ENCODE measurements around the gene KLHL30.

KLHL30 gene

DNA sequence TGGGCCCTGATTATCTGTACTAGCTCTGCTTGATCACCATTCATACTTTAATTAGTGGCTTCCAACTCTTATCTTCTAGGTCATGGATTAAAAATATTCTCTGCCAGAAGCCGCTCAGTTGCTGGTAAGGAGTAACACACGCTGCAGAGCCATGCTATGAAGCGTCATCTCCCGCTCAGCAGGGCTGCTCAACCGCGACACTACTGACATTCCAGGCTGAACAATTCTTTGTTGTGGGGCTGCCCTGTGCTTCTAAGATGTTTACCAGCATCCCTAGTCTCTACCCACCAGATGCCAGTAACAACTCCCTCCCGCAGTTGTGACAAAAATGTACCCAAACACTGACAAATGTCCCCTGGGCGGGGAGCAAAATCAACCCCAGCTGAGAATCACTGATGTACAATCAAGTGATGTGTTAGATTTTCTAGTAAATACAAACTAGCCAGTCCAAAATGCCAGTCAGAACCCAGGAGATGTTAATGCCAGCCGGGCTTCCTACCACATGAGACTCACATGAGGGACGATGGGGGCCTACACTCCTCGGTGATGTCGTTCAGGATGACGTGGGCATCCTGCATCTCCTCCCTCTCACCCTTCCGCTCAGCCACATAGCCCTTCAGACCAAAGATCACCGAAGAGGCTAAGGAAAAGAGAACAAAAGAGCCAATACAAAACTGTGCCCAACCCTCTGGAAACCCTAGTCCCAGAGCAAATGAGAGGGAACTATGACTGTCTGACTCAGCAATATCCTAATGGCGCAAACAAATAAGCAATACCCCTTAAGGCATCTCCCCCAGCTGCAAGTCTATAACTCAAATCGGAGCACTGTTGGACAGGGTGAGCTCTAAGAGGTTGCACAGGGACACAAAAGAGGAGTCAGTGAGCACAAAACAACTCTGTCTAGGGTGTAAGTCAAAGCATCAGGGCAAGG is 49.4 kb downstream of the KLHL30 start:
- TF ChIP-seq GATA1 (IDR thresholded peaks at IDR 0.05; ENCODE audit: low read depth, low read length): no peak
- no peak for DNase-seq

DNA sequence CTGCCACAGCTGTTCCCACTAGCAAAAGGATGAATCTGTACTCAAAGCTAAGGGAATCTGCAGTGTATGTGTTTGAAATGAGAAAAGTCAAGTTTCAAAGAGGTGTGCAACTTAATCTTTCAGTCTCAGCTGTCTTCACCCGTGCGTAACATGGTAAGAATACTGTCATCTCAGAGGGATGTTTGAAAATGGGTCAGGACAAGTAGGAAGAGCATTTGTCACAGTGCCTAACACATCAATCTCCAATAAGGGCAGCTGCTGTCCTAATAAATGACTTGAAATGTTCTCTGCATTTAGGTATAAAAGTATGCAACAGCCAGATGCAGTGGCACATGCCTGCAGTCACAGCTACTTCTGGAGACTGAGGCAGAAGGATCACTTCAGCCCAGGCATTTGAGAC is 52.0 kb downstream of the KLHL30 start:
- no peak for TF ChIP-seq POLR2A (IDR thresholded peaks at IDR 0.05; ENCODE audit: low read length)
- no peak for TF ChIP-seq GATA1 (IDR thresholded peaks at IDR 0.05; ENCODE audit: low read depth, low read length)
- DNase-seq: no peak
